Natural killer cell treated with Interleukin-12 subunit alpha and Interleukin-12 subunit beta and Interleukin-15 and Interleukin-18, amount 100 ng/mL, for 72 hours (primary cell): ENCODE measurements around the gene ZNF592. TPM values are rescaled to one million over a fixed set of nuclear protein-coding genes. Genes with fewer than 3 reads are reported as not detected.
A peak's percentile ranks its signal among the peaks of the same experiment; 100 is the strongest.

Experiments used
- ATAC-seq, 2 donors: fragments of 150-1000 bp; cut with Tn5 transposase in 1 of 2; sonication (Bioruptor Pico), chemical (Tn5 transposase) in 1 of 2; 2 replicates each; pipeline ENCODE4 v1.10.0; 2021
- DNase-seq: peaks from one replicate; pipeline ENCODE4 v3.0.0; 2022; ENCODE audit warnings: low spot score
- H3K27ac Mint-ChIP-seq, 2 donors: 1 replicate in 1 of 2; 2 replicates in 1 of 2; pipeline ENCODE4 v1.8.0; 2022; ENCODE audit warnings: mixed read lengths in 2 of 2, mild to moderate bottlenecking in 1 of 2, moderate library complexity in 1 of 2
- H3K27me3 Mint-ChIP-seq, 2 donors: 1 replicate in 1 of 2; 2 replicates in 1 of 2; pipeline ENCODE4 v1.8.0; 2022; ENCODE audit warnings: mixed read lengths in 2 of 2
- H3K36me3 Mint-ChIP-seq: one replicate; pipeline ENCODE4 v1.8.0; 2022; ENCODE audit warnings: mixed read lengths
- H3K4me1 Mint-ChIP-seq, 2 donors: 1 replicate in 1 of 2; 2 replicates in 1 of 2; pipeline ENCODE4 v1.8.0; 2022; ENCODE audit warnings: low read depth in 2 of 2, mixed read lengths in 2 of 2, mild to moderate bottlenecking in 1 of 2
- H3K4me3 Mint-ChIP-seq: one replicate; pipeline ENCODE4 v1.8.0; 2022; ENCODE audit warnings: mixed read lengths
- H3K9me3 Mint-ChIP-seq: 2 replicates; pipeline ENCODE4 v1.8.0; 2022; ENCODE audit warnings: mixed read lengths
- total RNA-seq, 2 donors: library from RNA; stranded (reverse); gene quantifications; one replicate each; pipeline ENCODE4 v1.2.3, GENCODE V29; 2022

Gene ZNF592, protein sequence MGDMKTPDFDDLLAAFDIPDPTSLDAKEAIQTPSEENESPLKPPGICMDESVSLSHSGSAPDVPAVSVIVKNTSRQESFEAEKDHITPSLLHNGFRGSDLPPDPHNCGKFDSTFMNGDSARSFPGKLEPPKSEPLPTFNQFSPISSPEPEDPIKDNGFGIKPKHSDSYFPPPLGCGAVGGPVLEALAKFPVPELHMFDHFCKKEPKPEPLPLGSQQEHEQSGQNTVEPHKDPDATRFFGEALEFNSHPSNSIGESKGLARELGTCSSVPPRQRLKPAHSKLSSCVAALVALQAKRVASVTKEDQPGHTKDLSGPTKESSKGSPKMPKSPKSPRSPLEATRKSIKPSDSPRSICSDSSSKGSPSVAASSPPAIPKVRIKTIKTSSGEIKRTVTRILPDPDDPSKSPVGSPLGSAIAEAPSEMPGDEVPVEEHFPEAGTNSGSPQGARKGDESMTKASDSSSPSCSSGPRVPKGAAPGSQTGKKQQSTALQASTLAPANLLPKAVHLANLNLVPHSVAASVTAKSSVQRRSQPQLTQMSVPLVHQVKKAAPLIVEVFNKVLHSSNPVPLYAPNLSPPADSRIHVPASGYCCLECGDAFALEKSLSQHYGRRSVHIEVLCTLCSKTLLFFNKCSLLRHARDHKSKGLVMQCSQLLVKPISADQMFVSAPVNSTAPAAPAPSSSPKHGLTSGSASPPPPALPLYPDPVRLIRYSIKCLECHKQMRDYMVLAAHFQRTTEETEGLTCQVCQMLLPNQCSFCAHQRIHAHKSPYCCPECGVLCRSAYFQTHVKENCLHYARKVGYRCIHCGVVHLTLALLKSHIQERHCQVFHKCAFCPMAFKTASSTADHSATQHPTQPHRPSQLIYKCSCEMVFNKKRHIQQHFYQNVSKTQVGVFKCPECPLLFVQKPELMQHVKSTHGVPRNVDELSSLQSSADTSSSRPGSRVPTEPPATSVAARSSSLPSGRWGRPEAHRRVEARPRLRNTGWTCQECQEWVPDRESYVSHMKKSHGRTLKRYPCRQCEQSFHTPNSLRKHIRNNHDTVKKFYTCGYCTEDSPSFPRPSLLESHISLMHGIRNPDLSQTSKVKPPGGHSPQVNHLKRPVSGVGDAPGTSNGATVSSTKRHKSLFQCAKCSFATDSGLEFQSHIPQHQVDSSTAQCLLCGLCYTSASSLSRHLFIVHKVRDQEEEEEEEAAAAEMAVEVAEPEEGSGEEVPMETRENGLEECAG (N-terminal part only)
- total RNA-seq: 10 to 100 TPM; 23.7 to 41.3 TPM

GRCh38 chr15:84748274-84749110, at the start of gene ZNF592:
TSS of gene ZNF592 (plus strand) at chr15:84748592. CDS start at chr15:84782676, 34,084 bp downstream.
- H3K36me3 Mint-ChIP-seq: peaks cover 6% of the 10 kb centered on the region
- peak; percentile 82 to 85 for ATAC-seq
- DNase-seq: peak; percentile 87
- peaks cover 43 to 55% of the 10 kb centered on the region in 2 donors for H3K4me1 Mint-ChIP-seq
- no peaks in the 10 kb centered on the region for H3K27me3 Mint-ChIP-seq
- H3K9me3 Mint-ChIP-seq: no peaks in the 10 kb centered on the region
- peak within 1 kb of the TSS; percentile 93 for H3K27ac Mint-ChIP-seq
- peak within 1 kb of the TSS; percentile 96 for H3K4me3 Mint-ChIP-seq

DNA sequence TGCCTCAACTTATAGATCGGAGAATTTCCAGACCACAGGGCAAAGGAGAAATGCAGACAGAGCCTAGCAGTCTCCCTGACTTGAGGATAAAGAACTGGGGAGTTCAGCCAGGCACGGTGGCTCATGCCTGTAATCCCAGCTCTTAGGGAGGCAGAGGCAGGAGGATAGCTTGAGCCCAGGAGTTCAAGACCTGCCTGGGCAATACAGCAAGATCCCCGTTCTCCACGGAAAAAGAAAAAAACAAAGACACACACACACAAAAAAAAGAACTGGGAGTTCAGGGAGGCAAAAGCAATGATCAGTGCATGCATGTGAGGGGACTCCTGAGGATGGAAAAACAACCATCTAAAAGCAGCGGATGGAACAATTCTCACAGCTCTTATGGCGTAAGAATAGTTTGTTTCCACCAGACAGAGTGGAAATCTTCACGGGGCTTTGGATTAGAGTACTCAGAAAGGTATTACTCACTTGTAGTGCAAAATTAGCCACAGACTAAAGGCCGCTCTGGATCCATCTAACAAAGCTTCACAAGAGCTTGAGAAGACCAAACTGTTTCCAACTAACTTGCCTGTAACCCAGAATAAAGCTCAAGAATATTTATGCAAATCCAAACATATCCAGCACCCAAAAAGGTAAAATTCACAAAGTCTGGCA, 48.7 kb upstream of the ZNF592 start:
- Mint-ChIP-seq H3K27ac (no peak overlapping the region), H3K36me3 (no peaks in the 10 kb centered on the region), H3K4me1 (peaks cover 46 to 51% of the 10 kb centered on the region in 2 donors), H3K9me3 (no peaks in the 10 kb centered on the region), H3K4me3 (no peak overlapping the region), H3K27me3 (no peaks in the 10 kb centered on the region)
- DNase-seq (no peak), ATAC-seq (no peak)

DNA sequence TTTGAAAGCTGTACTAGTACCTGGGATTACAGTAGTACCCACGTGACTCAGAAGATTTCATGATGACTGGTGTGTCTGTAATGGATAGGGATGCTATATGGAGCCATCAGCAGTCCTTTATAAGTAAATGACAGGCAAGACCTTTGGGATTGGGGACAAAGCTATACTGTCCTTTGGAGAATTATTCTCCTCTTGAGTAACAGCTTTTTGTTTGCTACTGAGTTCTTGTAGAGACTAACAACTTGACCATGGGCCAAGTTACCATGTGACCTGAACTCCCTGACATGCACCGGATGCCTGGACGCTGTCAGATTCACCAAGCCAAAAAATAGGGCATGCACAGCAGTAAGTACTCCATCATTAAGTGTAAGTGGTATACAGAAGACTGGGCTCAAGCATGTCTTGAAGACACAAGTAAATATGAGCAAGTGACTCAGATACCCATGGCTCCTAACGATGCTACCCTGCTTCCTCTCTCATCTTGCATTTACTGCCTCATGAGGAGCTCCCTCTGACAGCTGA, 45.4 kb upstream of the ZNF592 start:
- Mint-ChIP-seq H3K9me3 (no peaks in the 10 kb centered on the region), H3K4me3 (no peak overlapping the region), H3K27ac (peak overlapping the region in 1 of 2 donors; percentile 18), H3K36me3 (no peaks in the 10 kb centered on the region), H3K4me1 (peaks cover 41 to 45% of the 10 kb centered on the region in 2 donors), H3K27me3 (no peaks in the 10 kb centered on the region)
- DNase-seq: no peak
- peak; percentile 40 to 49 for ATAC-seq

DNA sequence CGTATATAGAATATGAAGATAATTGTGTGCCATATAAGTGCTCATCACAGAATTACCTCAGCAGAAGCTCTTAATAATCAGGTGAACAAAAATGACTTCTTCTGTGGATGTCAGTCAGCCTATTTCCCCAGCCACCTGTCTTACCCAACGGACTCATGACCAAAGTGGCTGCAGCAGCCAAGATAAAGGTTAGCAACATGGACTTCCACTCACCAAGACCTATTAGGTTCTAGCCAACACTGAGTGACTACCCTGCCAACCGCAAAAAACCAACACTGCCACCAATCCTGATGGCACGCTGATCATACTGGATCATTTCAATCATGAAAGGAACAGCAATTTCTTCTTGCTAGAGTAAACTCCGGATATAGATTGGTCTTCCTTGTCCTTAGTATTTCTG, 44.6 kb upstream of the ZNF592 start:
- Mint-ChIP-seq H3K4me3 (no peak overlapping the region), H3K4me1 (peaks cover 47 to 49% of the 10 kb centered on the region in 2 donors), H3K9me3 (no peaks in the 10 kb centered on the region), H3K27me3 (no peaks in the 10 kb centered on the region), H3K27ac (peak overlapping the region in 1 of 2 donors; percentile 18), H3K36me3 (no peaks in the 10 kb centered on the region)
- ATAC-seq (no peak), DNase-seq (no peak)

GRCh38 chr15:84714372-84714771, 34.0 kb upstream of the ZNF592 start:
- peak overlapping the region; percentile 89 to 90 for H3K27ac Mint-ChIP-seq
- H3K36me3 Mint-ChIP-seq: peaks cover 6% of the 10 kb centered on the region
- peak overlapping the region; percentile 93 for H3K4me3 Mint-ChIP-seq
- H3K27me3 Mint-ChIP-seq: no peaks in the 10 kb centered on the region
- ATAC-seq (no peak), DNase-seq (no peak)
- H3K4me1 Mint-ChIP-seq: peaks cover 20 to 38% of the 10 kb centered on the region in 2 donors
- H3K9me3 Mint-ChIP-seq: no peaks in the 10 kb centered on the region

DNA sequence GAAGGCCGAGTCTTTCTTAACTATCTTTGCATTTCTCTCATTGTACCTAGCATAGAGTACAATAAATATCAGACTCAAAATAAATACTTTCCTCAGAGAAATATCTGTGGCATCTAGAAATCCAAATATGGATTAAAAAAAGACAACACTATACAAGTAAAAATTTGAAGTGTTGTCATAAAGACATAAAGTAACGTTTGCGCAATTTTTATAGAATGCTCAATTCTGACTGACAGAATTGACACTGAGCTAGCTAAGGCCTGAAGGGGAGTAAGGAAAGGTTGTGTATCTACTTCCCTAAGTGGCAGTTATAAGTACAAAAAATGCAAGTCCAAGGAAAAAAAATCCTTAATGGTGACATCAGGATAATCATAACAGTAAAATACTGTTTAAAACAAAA, 33.6 kb upstream of the ZNF592 start:
- ATAC-seq (no peak), DNase-seq (no peak)
- Mint-ChIP-seq H3K27me3 (no peaks in the 10 kb centered on the region), H3K4me1 (peaks cover 20 to 38% of the 10 kb centered on the region in 2 donors), H3K4me3 (peak overlapping the region; percentile 93), H3K27ac (peak overlapping the region; percentile 89 to 90), H3K9me3 (no peaks in the 10 kb centered on the region), H3K36me3 (peaks cover 6% of the 10 kb centered on the region)

GRCh38 chr15:84715441-84716035, 32.9 kb upstream of the ZNF592 start:
- no peak for ATAC-seq
- no peak for DNase-seq
- H3K4me1 Mint-ChIP-seq: peaks cover 20 to 38% of the 10 kb centered on the region in 2 donors
- H3K9me3 Mint-ChIP-seq: no peaks in the 10 kb centered on the region
- peaks cover 6% of the 10 kb centered on the region for H3K36me3 Mint-ChIP-seq
- H3K27ac Mint-ChIP-seq: peak overlapping the region; percentile 89 to 90
- H3K4me3 Mint-ChIP-seq: peak overlapping the region; percentile 93
- no peaks in the 10 kb centered on the region for H3K27me3 Mint-ChIP-seq

GRCh38 chr15:84716036-84716732, 32.2 kb upstream of the ZNF592 start, which contains the start of gene SEC11A:
TSS of gene SEC11A (minus strand) at chr15:84716139. CDS start at chr15:84716075, 64 bp downstream.
- peaks cover 23 to 41% of the 10 kb centered on the region in 2 donors for H3K4me1 Mint-ChIP-seq
- H3K4me3 Mint-ChIP-seq: peak within 1 kb of the TSS; percentile 93
- H3K27me3 Mint-ChIP-seq: no peaks in the 10 kb centered on the region
- no peaks in the 10 kb centered on the region for H3K9me3 Mint-ChIP-seq
- DNase-seq: peak; percentile 96
- peak within 1 kb of the TSS; percentile 89 to 90 for H3K27ac Mint-ChIP-seq
- peak; percentile 96 to 98 for ATAC-seq
- H3K36me3 Mint-ChIP-seq: peaks cover 6% of the 10 kb centered on the region

DNA sequence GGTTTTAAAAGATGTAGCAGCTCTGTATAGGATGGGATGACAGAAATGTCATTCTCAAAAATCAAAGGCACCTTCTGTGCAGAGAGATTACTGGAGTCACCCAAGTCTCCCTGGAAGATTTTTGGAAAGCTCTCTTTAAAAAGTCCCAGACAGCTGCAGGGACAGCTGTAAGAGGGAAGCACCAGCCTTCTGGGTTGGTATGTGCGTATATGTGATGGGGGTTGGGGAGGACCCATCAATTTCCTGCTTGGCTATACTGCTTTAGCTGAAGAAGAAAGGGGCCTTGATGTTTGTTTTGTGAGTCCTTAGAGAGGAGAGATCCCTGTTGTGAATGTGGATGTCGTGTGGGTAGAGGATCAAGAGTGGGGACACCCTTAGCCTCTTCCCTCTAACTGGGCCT, 27.0 kb upstream of the ZNF592 start:
- ATAC-seq: no peak
- H3K36me3 Mint-ChIP-seq: no peaks in the 10 kb centered on the region
- H3K27me3 Mint-ChIP-seq: no peaks in the 10 kb centered on the region
- H3K27ac Mint-ChIP-seq: peak overlapping the region; percentile 51 to 72
- peaks cover 17 to 28% of the 10 kb centered on the region in 2 donors for H3K4me1 Mint-ChIP-seq
- no peak overlapping the region for H3K4me3 Mint-ChIP-seq
- no peaks in the 10 kb centered on the region for H3K9me3 Mint-ChIP-seq
- DNase-seq: no peak

DNA sequence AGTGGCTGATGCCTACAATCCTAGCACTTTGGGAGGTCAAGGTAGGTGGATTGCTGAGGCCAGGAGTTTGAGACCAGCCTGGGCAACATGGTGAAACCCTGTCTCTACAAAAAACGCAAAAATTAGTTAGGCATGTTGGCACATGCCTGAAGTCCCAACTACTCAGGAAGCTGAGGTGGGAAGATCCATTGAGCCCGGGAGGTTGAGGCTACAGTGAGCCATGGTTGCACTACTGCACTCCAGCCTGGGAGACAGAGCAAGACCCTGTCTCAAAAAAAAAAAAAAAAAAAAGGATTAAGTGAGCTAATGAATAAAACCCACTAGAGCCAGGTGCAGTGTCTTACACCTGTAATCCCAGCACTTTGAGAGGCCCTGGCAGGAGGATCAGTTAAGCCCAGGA, 25.8 kb upstream of the ZNF592 start:
- no peaks in the 10 kb centered on the region for H3K9me3 Mint-ChIP-seq
- no peaks in the 10 kb centered on the region for H3K27me3 Mint-ChIP-seq
- no peak for DNase-seq
- no peak overlapping the region for H3K4me3 Mint-ChIP-seq
- no peaks in the 10 kb centered on the region for H3K36me3 Mint-ChIP-seq
- ATAC-seq: no peak
- peaks cover 17 to 25% of the 10 kb centered on the region in 2 donors for H3K4me1 Mint-ChIP-seq
- no peak overlapping the region for H3K27ac Mint-ChIP-seq

DNA sequence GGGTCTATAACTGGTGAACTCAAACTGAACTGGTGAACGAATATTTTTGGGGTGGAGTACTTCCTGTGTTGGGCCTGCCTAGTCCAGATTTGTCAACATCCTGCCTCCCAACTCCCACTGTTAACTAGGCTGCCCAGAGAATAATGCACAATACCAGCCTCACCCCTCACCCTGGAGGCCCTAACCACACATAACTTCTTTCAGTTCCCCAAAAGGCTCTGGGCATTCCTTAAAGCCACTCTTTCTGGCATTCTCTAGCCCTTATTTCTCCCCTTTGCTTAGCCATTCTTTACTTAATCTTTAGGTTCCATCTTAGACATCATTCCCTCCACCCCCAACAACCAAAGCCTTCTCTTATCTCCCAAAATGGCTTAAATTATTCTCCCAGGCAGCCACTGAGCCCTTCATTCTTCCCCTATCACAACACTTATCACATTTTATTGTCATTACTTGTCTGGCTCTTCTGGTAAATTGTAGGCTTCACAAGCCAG, 23.3 kb upstream of the ZNF592 start:
- peaks cover 18 to 20% of the 10 kb centered on the region in 2 donors for H3K4me1 Mint-ChIP-seq
- H3K27ac Mint-ChIP-seq: peak overlapping the region; percentile 74 to 87
- H3K36me3 Mint-ChIP-seq: no peaks in the 10 kb centered on the region
- DNase-seq (no peak), ATAC-seq (peak in 1 of 2 donors; percentile 68)
- no peaks in the 10 kb centered on the region for H3K27me3 Mint-ChIP-seq
- H3K4me3 Mint-ChIP-seq: peak overlapping the region; percentile 30
- H3K9me3 Mint-ChIP-seq: no peaks in the 10 kb centered on the region
